ENCODE results near the gene CIPC. TPM values are rescaled to one million over a fixed set of nuclear protein-coding genes. Genes with fewer than 3 reads are reported as not detected.
A peak's percentile ranks its signal among the peaks of the same experiment; 100 is the strongest.

The CIPC gene
- total and polyA plus RNA-seq, 8 donors: 6.0 to 81.1 (median 19.6) TPM

DNA sequence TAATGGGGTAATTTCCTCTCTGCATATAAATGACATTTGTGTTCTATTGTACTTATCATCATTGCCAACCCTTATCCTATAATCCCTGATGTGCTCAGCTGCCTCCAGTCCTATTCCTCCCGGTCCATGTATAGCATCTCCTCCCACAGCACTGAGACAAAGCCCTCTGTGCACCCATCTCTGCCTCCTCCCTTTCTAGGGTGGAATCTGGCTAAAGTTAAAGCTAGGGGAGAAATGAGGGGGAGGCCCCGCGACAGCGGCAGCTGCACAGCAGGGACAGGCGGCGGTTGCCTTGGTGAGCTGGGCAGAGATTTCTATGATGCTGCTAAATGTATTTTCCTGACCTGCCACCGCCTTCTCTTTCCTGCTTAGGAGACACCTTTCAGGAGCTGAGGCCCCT, 56.4 kb downstream of the CIPC start:
- TF ChIP-seq EP300 (IDR thresholded peaks at IDR 0.05): no peak
- no peak for TF ChIP-seq POLR2AphosphoS5 (IDR thresholded peaks at IDR 0.05)
- peaks cover 0 to 12% (median 6%) of the 10 kb centered on the region in 4 donors for H3K4me1 ChIP-seq
- intact Hi-C loops (cut with DNase I; ENCODE audit: low total_unique reads): loop anchor here (10.0 kb wide), 1 partner anchor 160 kb away; no protein-coding TSS in a partner anchor
- no peak overlapping the region for H3K4me3 ChIP-seq
- peaks cover 0 to 79% (median 32%) of the 10 kb centered on the region in 3 donors for H3K27me3 ChIP-seq
- H3K9me3 ChIP-seq: no peaks in the 10 kb centered on the region
- no peak for DNase-seq
- 42 to 56% (median 52%) methylated on average over 7 of the region's 7 CpGs for WGBS, 5 donors
- no peaks in the 10 kb centered on the region for H3K36me3 ChIP-seq
- H3K27ac ChIP-seq: no peak overlapping the region

DNA sequence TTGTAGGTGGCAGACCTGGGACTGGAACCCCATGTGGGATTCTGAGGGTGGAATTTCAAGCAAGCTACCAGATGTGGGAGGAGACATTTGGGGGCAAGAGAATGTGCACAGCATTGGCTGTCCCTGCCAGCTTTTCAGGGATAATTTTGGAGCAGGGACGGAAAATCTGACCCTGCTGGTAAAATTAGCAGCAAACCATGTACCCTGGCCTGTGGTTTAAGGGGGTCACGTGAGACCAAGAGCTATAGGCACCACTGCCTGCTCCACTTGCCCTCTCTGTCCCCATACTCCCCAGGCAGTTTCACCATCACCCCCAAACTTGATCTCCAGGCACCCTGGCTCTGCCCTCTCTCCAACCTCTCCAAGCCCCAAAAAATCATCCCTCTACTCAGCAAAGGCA, 57.0 kb downstream of the CIPC start:
- intact Hi-C loops (cut with DNase I; ENCODE audit: low total_unique reads): loop anchor here (10.0 kb wide), 1 partner anchor 160 kb away; no protein-coding TSS in a partner anchor
- no peak for TF ChIP-seq EP300 (IDR thresholded peaks at IDR 0.05)
- TF ChIP-seq, protein P1, sequence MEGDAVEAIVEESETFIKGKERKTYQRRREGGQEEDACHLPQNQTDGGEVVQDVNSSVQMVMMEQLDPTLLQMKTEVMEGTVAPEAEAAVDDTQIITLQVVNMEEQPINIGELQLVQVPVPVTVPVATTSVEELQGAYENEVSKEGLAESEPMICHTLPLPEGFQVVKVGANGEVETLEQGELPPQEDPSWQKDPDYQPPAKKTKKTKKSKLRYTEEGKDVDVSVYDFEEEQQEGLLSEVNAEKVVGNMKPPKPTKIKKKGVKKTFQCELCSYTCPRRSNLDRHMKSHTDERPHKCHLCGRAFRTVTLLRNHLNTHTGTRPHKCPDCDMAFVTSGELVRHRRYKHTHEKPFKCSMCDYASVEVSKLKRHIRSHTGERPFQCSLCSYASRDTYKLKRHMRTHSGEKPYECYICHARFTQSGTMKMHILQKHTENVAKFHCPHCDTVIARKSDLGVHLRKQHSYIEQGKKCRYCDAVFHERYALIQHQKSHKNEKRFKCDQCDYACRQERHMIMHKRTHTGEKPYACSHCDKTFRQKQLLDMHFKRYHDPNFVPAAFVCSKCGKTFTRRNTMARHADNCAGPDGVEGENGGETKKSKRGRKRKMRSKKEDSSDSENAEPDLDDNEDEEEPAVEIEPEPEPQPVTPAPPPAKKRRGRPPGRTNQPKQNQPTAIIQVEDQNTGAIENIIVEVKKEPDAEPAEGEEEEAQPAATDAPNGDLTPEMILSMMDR (IDR thresholded peaks at IDR 0.05): no peak
- no peak for TF ChIP-seq POLR2A (IDR thresholded peaks at IDR 0.05)
- no peak for TF ChIP-seq POLR2AphosphoS5 (IDR thresholded peaks at IDR 0.05)

DNA sequence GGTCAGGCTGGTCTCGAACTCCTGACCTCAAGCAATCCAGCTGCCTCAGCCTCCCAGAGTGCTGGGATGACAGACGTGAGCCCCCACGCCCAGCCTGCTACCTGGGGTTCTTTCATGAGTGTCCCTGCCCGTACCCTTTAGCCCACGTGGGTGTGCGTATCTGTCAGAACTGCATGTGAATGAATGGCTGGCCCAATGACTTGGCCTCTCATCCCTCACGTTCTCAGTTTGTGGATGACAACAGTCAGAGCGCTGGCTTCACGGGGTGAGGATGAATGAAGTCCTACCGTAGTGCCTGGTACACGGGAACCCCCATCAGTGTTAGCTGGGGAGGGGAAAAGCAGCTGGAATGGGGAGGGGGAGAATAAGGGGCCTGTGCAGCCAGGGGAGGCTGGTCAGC, 59.7 kb downstream of the CIPC start:
- H3K36me3 ChIP-seq: no peaks in the 10 kb centered on the region
- peaks cover 0 to 73% (median 24%) of the 10 kb centered on the region in 3 donors for H3K27me3 ChIP-seq
- no peak for DNase-seq
- no peak overlapping the region for H3K4me3 ChIP-seq
- no peaks in the 10 kb centered on the region for H3K9me3 ChIP-seq
- no peak overlapping the region for H3K27ac ChIP-seq
- peaks cover 0 to 12% (median 6%) of the 10 kb centered on the region in 4 donors for H3K4me1 ChIP-seq
- intact Hi-C loops (cut with DNase I; ENCODE audit: low total_unique reads): loop anchor here (10.0 kb wide), 1 partner anchor 157 kb away; no protein-coding TSS in a partner anchor
- WGBS, 5 donors: 26 to 46% (median 42%) methylated on average over 10 to 11 of the region's 11 CpGs
- TF ChIP-seq, protein P1 (IDR thresholded peaks at IDR 0.05): no peak
- TF ChIP-seq POLR2A (IDR thresholded peaks at IDR 0.05) (no peak), POLR2AphosphoS5 (IDR thresholded peaks at IDR 0.05) (no peak), EP300 (IDR thresholded peaks at IDR 0.05) (no peak)

More for the DNA sequence above, 57.0 kb downstream of the CIPC start:
- WGBS, 5 donors: 53 to 81% (median 74%) methylated on average over 2 of the region's 2 CpGs
- Histone ChIP-seq H3K9me3 (no peaks in the 10 kb centered on the region), H3K4me3 (no peak overlapping the region), H3K4me1 (peaks cover 0 to 12% (median 6%) of the 10 kb centered on the region in 4 donors), H3K27me3 (peaks cover 0 to 80% (median 32%) of the 10 kb centered on the region in 3 donors), H3K36me3 (no peaks in the 10 kb centered on the region), H3K27ac (no peak overlapping the region)
- no peak for DNase-seq

DNA sequence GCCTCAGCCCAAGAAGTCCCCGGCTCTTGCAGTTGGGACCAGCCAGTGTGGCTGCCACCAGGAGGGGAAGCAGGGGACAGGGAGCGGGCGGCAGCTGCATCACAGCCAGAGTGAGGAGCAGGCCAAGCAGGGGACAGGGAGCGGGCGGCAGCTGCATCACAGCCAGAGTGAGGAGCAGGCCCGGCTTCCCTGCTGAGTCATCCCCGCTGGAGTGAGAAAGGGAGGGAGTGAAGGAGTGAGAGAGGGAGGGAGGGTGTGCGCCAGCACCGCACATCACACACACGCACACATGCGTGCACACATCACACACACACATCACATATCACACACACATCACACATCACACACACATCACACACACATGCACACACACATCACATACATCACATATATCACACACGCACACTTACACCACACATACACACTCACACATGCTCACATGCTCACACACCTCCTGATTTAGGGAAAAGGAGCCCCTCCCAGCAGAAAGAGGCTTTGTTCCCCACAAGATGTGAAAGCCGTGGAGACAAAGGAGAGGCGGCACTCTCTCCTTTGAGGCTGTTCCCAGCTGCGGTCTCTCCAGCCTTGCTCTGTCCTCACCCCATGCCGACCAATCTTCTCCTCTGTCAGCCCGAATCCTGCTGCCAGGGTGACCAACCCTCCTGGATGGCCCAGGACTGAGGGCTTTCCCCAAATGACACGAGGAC, 60.3 kb downstream of the CIPC start:
- H3K27ac ChIP-seq: no peak overlapping the region
- no peak overlapping the region for H3K4me3 ChIP-seq
- 7 to 12% (median 12%) methylated on average over 17 to 18 of the region's 18 CpGs for WGBS, 5 donors
- peak in 1 of 2 donors; percentile 68 for DNase-seq
- H3K9me3 ChIP-seq: no peaks in the 10 kb centered on the region
- intact Hi-C loops (cut with DNase I; ENCODE audit: low total_unique reads): loop anchor here (10.0 kb wide), 1 partner anchor 156 kb away; no protein-coding TSS in a partner anchor
- no peaks in the 10 kb centered on the region for H3K36me3 ChIP-seq
- H3K27me3 ChIP-seq: peaks cover 0 to 68% (median 18%) of the 10 kb centered on the region in 3 donors
- peaks cover 0 to 12% (median 6%) of the 10 kb centered on the region in 4 donors for H3K4me1 ChIP-seq
- TF ChIP-seq POLR2AphosphoS5 (IDR thresholded peaks at IDR 0.05) (no peak), POLR2A (IDR thresholded peaks at IDR 0.05) (no peak), EP300 (IDR thresholded peaks at IDR 0.05) (no peak)
- TF ChIP-seq, protein P1 (IDR thresholded peaks at IDR 0.05): no peak

Measured in stomach (tissue), 9 donors.